ENCODE results near the gene PBXIP1. TPM values are rescaled to one million over a fixed set of nuclear protein-coding genes. Genes with fewer than 3 reads are reported as not detected.

PBXIP1 gene
- total and polyA plus RNA-seq, 4 donors: 3.8 to 42.8 (median 20.5) TPM

DNA sequence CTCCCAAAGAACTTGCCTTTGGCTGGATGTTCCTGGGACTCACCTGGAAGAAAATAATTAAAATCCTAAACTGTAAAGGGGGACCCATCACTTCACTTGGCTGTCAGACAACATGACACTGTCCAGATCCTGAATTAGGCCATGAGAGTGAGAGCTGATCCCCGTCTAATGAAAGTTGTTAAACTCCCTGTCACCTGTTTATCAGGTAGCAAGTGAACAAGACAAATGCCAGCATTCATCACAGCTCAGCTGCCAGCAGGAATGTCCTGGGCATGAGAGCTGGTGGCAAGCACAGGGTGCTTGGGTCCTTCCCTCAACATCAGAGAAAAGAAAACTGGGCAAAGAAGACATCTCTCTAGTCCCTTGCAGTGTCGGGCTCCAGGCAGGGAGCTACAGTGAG, 43.1 kb downstream of the PBXIP1 start:
- no peaks in the 10 kb centered on the region for H3K9me3 ChIP-seq (ENCODE audit: control insufficient read depth in 4 of 4, low read length in 3 of 4)
- no peak overlapping the region for H3K4me3 ChIP-seq (ENCODE audit: low read depth in 1 of 3, low read length in 3 of 3)
- no peak overlapping the region for H3K27ac ChIP-seq (ENCODE audit: low read depth in 1 of 2, low read length in 2 of 2)
- 95% methylated on average over 2 of the region's 2 CpGs for whole genome bisulfite sequencing
- DNase-seq (ENCODE audit: low spot score): no peak
- TF ChIP-seq, protein P1, sequence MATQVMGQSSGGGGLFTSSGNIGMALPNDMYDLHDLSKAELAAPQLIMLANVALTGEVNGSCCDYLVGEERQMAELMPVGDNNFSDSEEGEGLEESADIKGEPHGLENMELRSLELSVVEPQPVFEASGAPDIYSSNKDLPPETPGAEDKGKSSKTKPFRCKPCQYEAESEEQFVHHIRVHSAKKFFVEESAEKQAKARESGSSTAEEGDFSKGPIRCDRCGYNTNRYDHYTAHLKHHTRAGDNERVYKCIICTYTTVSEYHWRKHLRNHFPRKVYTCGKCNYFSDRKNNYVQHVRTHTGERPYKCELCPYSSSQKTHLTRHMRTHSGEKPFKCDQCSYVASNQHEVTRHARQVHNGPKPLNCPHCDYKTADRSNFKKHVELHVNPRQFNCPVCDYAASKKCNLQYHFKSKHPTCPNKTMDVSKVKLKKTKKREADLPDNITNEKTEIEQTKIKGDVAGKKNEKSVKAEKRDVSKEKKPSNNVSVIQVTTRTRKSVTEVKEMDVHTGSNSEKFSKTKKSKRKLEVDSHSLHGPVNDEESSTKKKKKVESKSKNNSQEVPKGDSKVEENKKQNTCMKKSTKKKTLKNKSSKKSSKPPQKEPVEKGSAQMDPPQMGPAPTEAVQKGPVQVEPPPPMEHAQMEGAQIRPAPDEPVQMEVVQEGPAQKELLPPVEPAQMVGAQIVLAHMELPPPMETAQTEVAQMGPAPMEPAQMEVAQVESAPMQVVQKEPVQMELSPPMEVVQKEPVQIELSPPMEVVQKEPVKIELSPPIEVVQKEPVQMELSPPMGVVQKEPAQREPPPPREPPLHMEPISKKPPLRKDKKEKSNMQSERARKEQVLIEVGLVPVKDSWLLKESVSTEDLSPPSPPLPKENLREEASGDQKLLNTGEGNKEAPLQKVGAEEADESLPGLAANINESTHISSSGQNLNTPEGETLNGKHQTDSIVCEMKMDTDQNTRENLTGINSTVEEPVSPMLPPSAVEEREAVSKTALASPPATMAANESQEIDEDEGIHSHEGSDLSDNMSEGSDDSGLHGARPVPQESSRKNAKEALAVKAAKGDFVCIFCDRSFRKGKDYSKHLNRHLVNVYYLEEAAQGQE (IDR thresholded peaks at IDR 0.05): no peak
- TF ChIP-seq RXRA (IDR thresholded peaks at IDR 0.05) (no peak), EGR1 (IDR thresholded peaks at IDR 0.05; ENCODE audit: low read depth in 2 of 2) (no peak), FOXA1 (IDR thresholded peaks at IDR 0.05) (no peak)
- TF ChIP-seq, protein P2, sequence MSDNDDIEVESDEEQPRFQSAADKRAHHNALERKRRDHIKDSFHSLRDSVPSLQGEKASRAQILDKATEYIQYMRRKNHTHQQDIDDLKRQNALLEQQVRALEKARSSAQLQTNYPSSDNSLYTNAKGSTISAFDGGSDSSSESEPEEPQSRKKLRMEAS (IDR thresholded peaks at IDR 0.05): no peak
- no peaks in the 10 kb centered on the region for H3K36me3 ChIP-seq (ENCODE audit: control insufficient read depth in 4 of 4, insufficient read depth in 3 of 4, low read depth in 1 of 4, low read length in 3 of 4)
- H3K27me3 ChIP-seq (ENCODE audit: control insufficient read depth in 4 of 4, insufficient read depth in 4 of 4, low read length in 3 of 4): no peaks in the 10 kb centered on the region
- no peaks in the 10 kb centered on the region for H3K4me1 ChIP-seq (ENCODE audit: control insufficient read depth in 4 of 4, insufficient read depth in 4 of 4, low read length in 3 of 4)
- no peak overlapping the region for H3K9ac ChIP-seq (ENCODE audit: low read depth in 1 of 2, low read length in 2 of 2)

DNA sequence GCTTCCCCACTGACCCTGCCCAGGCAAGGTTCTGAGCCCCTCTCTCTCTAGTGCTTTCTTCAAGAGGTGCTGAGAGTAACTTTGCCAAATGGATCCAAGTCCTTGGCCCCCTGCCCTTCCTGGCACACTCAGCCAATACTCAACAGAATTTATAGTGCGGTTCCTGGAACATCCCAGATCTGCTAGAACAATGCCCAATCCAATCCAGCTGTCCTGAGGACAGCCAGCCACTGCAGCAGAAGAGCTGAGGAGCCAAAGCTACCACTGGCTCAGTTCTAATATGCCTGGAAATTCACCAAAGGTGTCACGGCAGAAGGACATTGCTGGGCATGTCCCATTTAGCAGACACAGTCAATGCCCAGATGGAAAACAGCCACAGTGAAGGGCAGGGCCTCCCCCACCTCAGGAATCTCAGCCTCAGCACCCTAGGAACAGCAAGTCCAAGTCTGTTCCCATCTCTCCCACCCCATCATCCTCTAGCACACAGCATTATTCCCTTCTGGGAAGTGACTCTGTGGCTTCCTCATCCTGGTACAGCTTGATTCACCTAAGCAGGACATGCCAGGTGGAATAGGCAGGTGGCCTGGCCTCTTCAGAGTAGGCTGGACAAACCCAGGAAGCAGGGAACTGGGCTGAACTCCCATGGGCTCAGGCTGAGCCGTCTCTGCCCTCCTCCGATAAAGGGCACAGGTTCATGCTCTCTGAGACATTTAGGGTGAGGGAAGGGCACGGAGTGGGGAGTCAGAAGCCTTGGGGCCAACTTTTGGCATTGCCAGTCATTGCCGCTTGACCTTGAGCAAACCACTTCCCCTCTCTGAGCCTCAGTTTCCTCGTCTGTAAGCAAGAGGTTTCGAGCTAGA, 44.0 kb downstream of the PBXIP1 start:
- Histone ChIP-seq H3K36me3 (ENCODE audit: control insufficient read depth in 4 of 4, insufficient read depth in 3 of 4, low read depth in 1 of 4, low read length in 3 of 4) (no peaks in the 10 kb centered on the region), H3K27me3 (ENCODE audit: control insufficient read depth in 4 of 4, insufficient read depth in 4 of 4, low read length in 3 of 4) (no peaks in the 10 kb centered on the region), H3K9ac (ENCODE audit: low read depth in 1 of 2, low read length in 2 of 2) (no peak overlapping the region), H3K4me1 (ENCODE audit: control insufficient read depth in 4 of 4, insufficient read depth in 4 of 4, low read length in 3 of 4) (no peaks in the 10 kb centered on the region), H3K27ac (ENCODE audit: low read depth in 1 of 2, low read length in 2 of 2) (no peak overlapping the region), H3K9me3 (ENCODE audit: control insufficient read depth in 4 of 4, low read length in 3 of 4) (no peaks in the 10 kb centered on the region), H3K4me3 (ENCODE audit: low read depth in 1 of 3, low read length in 3 of 3) (no peak overlapping the region)
- DNase-seq (ENCODE audit: low spot score): no peak
- TF ChIP-seq, protein P3, sequence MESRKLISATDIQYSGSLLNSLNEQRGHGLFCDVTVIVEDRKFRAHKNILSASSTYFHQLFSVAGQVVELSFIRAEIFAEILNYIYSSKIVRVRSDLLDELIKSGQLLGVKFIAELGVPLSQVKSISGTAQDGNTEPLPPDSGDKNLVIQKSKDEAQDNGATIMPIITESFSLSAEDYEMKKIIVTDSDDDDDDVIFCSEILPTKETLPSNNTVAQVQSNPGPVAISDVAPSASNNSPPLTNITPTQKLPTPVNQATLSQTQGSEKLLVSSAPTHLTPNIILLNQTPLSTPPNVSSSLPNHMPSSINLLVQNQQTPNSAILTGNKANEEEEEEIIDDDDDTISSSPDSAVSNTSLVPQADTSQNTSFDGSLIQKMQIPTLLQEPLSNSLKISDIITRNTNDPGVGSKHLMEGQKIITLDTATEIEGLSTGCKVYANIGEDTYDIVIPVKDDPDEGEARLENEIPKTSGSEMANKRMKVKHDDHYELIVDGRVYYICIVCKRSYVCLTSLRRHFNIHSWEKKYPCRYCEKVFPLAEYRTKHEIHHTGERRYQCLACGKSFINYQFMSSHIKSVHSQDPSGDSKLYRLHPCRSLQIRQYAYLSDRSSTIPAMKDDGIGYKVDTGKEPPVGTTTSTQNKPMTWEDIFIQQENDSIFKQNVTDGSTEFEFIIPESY (IDR thresholded peaks at IDR 0.05): no peak
- no peak for TF ChIP-seq GABPA (IDR thresholded peaks at IDR 0.05 in 1 of 2, conservative IDR thresholded peaks at IDR 0.05 in 1 of 2)
- TF ChIP-seq RAD21 (IDR thresholded peaks at IDR 0.05): no peak
- no peak for TF ChIP-seq JUND (IDR thresholded peaks at IDR 0.05)
- TF ChIP-seq, protein P2 (IDR thresholded peaks at IDR 0.05): no peak
- 96% methylated on average over 8 of the region's 8 CpGs for WGBS

DNA sequence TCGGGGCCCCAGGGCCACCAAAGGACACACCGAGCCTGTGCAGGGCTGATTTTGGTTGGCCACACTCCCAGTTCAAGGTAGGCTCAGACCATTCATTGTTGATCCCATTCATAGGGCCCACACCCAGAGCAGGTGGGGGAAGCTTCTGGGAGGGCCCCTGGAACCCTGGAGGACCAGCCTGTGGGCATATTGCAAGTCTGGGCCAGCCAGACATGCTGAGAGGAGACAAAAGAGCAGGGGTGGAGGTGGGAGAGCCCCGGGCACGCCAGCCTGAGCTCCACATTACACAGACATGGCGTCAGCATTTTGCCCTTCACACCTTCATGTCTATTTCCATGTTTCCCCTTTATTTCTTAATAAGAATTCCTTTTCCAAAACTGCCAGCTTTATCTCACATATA, 45.0 kb downstream of the PBXIP1 start:
- no peak for DNase-seq (ENCODE audit: low spot score)
- Histone ChIP-seq H3K4me1 (ENCODE audit: control insufficient read depth in 4 of 4, insufficient read depth in 4 of 4, low read length in 3 of 4) (no peaks in the 10 kb centered on the region), H3K36me3 (ENCODE audit: control insufficient read depth in 4 of 4, insufficient read depth in 3 of 4, low read depth in 1 of 4, low read length in 3 of 4) (no peaks in the 10 kb centered on the region), H3K9me3 (ENCODE audit: control insufficient read depth in 4 of 4, low read length in 3 of 4) (no peaks in the 10 kb centered on the region), H3K27ac (ENCODE audit: low read depth in 1 of 2, low read length in 2 of 2) (no peak overlapping the region), H3K9ac (ENCODE audit: low read depth in 1 of 2, low read length in 2 of 2) (no peak overlapping the region), H3K4me3 (ENCODE audit: low read depth in 1 of 3, low read length in 3 of 3) (no peak overlapping the region), H3K27me3 (ENCODE audit: control insufficient read depth in 4 of 4, insufficient read depth in 4 of 4, low read length in 3 of 4) (no peaks in the 10 kb centered on the region)
- 96% methylated on average over 5 of the region's 5 CpGs for WGBS
- TF ChIP-seq GABPA (IDR thresholded peaks at IDR 0.05 in 1 of 2, conservative IDR thresholded peaks at IDR 0.05 in 1 of 2) (no peak), EGR1 (IDR thresholded peaks at IDR 0.05; ENCODE audit: low read depth in 2 of 2) (no peak)
- TF ChIP-seq, protein P4, sequence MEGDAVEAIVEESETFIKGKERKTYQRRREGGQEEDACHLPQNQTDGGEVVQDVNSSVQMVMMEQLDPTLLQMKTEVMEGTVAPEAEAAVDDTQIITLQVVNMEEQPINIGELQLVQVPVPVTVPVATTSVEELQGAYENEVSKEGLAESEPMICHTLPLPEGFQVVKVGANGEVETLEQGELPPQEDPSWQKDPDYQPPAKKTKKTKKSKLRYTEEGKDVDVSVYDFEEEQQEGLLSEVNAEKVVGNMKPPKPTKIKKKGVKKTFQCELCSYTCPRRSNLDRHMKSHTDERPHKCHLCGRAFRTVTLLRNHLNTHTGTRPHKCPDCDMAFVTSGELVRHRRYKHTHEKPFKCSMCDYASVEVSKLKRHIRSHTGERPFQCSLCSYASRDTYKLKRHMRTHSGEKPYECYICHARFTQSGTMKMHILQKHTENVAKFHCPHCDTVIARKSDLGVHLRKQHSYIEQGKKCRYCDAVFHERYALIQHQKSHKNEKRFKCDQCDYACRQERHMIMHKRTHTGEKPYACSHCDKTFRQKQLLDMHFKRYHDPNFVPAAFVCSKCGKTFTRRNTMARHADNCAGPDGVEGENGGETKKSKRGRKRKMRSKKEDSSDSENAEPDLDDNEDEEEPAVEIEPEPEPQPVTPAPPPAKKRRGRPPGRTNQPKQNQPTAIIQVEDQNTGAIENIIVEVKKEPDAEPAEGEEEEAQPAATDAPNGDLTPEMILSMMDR (IDR thresholded peaks at IDR 0.05; ENCODE audit: low read depth, low read length, missing input control): no peak
- TF ChIP-seq, protein P3 (IDR thresholded peaks at IDR 0.05): no peak
- TF ChIP-seq, protein P1 (IDR thresholded peaks at IDR 0.05): no peak

Data from liver (tissue), 9 donors.